GM12873 (cell line): ENCODE data around the gene IFT172.

ENCODE experiments used
- TF ChIP-seq, protein P1 (sequence below): IDR thresholded peaks from 2 replicates; pipeline ENCODE4 v1.5.1; 2012; ENCODE audit warnings: low read depth, mild to moderate bottlenecking, moderate library complexity, low read length, control low read depth; ENCODE audit not compliant: insufficient read depth; ENCODE audit errors: missing control alignments

Gene IFT172

DNA sequence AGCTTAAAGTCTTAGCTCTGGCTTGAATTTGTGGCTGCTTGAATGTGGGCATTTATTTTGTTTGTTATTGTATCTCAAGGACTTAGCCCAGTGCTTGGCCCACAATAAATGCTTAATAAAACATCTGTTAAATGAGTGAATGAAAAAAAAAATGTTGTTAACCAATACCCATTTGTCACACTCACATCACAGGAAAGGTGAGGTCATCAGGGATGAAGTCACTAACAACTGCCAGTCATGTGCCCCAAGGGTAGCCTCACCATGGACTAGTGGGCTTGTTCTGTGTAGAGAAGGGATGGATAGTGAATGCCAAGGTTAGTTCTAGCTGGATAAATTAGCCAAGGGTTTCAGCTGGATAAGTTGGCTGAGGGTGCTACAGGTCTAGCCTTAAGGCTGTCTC, 58.1 kb downstream of the IFT172 start:
- TF ChIP-seq, protein P1, sequence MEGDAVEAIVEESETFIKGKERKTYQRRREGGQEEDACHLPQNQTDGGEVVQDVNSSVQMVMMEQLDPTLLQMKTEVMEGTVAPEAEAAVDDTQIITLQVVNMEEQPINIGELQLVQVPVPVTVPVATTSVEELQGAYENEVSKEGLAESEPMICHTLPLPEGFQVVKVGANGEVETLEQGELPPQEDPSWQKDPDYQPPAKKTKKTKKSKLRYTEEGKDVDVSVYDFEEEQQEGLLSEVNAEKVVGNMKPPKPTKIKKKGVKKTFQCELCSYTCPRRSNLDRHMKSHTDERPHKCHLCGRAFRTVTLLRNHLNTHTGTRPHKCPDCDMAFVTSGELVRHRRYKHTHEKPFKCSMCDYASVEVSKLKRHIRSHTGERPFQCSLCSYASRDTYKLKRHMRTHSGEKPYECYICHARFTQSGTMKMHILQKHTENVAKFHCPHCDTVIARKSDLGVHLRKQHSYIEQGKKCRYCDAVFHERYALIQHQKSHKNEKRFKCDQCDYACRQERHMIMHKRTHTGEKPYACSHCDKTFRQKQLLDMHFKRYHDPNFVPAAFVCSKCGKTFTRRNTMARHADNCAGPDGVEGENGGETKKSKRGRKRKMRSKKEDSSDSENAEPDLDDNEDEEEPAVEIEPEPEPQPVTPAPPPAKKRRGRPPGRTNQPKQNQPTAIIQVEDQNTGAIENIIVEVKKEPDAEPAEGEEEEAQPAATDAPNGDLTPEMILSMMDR, result no peak

DNA sequence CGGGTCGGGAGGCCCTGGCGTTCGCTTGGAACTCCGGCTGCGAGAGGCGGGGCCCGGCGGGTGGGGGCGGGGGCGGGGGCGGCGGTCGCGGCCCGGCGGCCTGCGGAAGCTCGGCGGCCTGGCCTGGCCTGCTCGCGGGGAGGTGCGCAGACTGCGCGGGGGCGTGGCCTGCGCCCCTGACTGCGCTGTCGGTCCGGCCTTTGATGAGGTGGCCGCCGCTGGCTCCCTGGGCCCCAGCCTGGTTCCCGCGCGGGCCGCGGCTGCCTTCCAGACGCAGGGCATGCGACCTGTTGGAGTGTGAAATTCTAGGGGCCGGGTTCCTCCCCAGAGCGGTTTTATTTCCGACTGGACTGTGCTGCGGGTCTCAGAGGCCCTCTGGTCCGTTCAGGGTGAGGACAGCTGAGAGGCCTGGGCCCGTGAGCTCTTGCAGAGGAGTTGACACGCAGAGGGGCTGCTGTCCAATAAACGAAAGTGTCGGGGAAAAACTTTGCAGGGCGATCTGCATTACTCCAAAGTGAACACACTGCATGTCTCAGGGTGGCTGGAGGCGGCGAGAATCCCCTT, 60.5 kb downstream of the IFT172 start:
- TF ChIP-seq, protein P1, result no peak

DNA sequence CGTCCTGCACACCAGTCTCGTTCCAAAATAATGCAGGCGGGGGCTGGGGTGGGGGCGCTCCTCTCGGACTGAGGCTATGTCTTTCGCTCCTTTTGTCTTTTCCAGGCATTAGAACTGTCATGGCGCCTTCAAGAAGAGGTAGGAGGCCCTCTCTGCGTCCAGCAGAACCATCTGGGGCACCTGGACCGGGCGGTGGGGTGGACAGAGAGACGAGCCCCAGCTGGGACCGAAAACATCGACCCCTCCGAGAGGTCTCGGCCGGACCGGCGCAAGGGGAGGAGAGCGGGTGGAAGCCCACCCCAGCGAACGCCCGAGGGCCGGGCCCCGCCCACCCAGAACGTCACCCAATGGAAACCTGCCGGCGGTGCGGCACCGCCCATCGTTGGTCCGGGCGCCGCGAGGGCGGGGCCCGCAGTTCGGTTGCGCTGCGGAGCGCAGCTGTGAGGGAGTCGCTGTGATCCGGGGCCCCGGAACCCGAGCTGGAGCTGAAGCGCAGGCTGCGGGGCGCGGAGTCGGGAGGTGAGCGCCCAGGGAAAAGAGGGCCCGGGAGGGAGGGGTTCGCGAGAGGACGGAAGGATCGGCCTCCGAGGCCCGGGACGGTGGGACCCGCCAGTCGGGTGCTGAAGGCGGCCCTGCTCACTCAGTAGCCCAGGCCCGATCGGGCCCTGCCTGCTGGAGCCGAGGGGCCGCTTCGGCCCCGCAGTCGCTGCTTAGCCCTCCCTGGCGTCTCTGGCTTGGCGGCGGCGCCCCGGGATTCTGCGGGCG, 61.1 kb downstream of the IFT172 start, which contains the start of gene NRBP1:
Gene NRBP1 (plus strand): TSS at position 419 of the 765 bp plus-strand sequence. CDS start 4,643 bp downstream, outside the sequence.
- TF ChIP-seq, protein P1, result peak; percentile 4

DNA sequence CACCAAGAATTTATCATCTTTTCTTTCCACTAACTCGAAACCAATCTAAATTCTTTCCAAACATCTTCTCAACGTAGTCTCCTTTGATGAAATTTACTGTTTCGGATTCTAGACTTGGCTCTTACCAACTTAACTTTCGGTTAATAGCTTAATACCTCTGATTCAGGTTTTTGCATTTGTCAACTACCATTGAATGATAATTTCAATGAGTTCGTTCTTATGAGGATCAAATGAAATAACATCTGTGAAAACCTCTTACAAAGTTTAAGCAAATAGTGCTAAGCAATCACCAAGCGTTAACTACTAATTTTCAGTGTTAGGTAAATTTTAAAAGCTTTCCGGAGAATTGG, 61.7 kb downstream of the IFT172 start:
- TF ChIP-seq, protein P1, result no peak

DNA sequence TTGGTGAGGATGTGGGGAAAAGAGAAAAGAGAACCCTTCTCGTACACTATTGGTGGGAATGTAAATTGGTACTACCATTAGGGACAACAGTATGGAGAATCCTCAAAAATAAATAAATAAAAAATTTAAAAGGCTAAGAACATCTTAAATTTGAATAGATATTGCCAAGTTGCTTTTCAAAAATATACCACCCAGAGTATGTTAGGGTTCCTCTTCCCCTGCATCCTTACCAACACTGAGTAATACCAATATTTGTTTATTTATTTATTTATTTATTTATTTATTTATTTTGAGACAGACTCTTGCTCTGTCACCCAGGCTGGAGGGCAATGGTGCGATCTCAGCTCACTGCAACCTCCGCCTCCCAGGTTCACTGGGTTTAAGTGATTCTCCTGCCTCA, 66.6 kb downstream of the IFT172 start:
- TF ChIP-seq, protein P1, result no peak

DNA sequence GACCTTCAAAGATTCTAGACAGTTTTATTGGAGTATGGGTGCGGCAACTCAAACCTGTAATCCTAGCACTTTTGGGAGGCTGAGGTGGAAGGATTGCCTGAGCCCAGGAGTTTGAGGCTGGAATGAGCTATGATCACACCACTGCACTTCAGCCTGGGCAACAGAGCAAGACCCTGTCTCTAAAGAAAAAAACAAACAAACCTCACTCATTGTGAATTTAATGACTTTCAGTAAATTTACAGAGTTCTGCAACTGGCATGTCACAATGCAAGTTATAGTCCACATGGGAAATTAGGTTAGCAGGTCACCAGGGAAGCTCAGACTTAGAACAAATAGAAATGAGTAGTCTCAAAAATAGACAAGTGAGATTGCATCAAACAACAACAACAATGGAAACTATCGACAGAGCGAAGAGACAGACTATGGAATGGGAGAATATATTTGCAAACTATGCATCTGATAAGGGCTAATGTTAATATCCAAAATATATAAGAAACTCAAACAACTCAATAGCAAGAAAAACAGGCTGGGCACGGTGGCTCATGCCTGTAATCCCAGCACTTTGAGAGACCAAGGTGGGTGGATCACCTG, 67.8 kb downstream of the IFT172 start:
- TF ChIP-seq, protein P1, result no peak

DNA sequence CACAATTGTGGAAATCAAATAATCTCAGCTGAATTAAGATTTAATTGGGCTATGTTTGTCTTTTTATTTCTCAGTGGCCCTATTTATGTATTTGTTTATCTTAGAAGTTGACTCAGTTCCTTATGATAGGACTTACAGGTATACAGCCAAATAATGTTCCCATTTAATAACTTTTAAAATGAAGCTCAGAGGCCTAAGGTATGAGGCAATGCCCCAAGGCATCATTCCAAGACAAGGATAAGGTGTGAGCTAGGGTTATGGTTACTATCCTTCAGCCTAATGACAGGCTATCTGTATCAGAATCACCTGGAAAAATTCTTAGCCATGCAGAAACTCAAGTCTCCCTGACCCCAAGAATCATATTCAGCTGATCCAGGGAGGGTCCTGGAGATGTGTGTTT, 68.5 kb downstream of the IFT172 start:
- TF ChIP-seq, protein P1, result no peak
